ENCODE data around the gene TBC1D22A. TPM values are rescaled to one million over a fixed set of nuclear protein-coding genes. Genes with fewer than 3 reads are reported as not detected.

TBC1D22A gene
- total and polyA plus RNA-seq, 10 of the 15 experiments (the other 5 are each of a cell fraction or from before 2014, with no cell fraction given): 0.63 to 44.7 (median 27.4) TPM

- TF ChIP-seq POLR2AphosphoS5 (IDR thresholded peaks at IDR 0.05; ENCODE audit: low read length) (no peak), MXI1 (IDR thresholded peaks at IDR 0.05; ENCODE audit: low read depth, low read length) (no peak), BCL3 (IDR thresholded peaks at IDR 0.05; ENCODE audit: borderline replicate concordance, insufficient read depth, low read depth, low read length, poor library complexity, severe bottlenecking) (no peak), CHD4 (IDR thresholded peaks at IDR 0.05) (no peak), BCL11A (IDR thresholded peaks at IDR 0.05; ENCODE audit: low read depth, low read length) (no peak)
These were observed 150.9 kb downstream of the TBC1D22A start (continued) for GRCh38 chr22:46913351-46913750.

- 91% methylated on average over 10 of the region's 10 CpGs for WGBS (ENCODE audit: insufficient coverage, insufficient replicate concordance, low lambda C conversion rate, missing lambda C conversion rate)
- ATAC-seq (no peak), DNase-seq (ENCODE audit: low read depth, low spot score) (no peak), FAIRE-seq (no peak)
- no peaks in the 10 kb centered on the region; the same call in 1 of the 2 replicates for H4K20me1 ChIP-seq (ENCODE audit: control insufficient read depth, insufficient read depth)
- H3K4me2 ChIP-seq (ENCODE audit: control insufficient read depth, insufficient read depth): no peak overlapping the region
- no peaks in the 10 kb centered on the region for H3K4me1 ChIP-seq (ENCODE audit: control insufficient read depth, insufficient read depth, low read length)
- intact Hi-C loops (cut with micrococcal nuclease; ENCODE audit: unreplicated experiment): no loop called here
- H3K4me3 ChIP-seq: no peak overlapping the region
- ChIA-PET POLR2A (no interaction called here), RAD21 (ENCODE audit: unreplicated experiment) (no interaction called here), SMC1A (ENCODE audit: uncharacterized antibody, unreplicated experiment) (interaction anchor here (1.7 kb wide), 1 partner anchor 17 kb away, joined by 4 read pairs; no protein-coding TSS in a partner anchor), CTCF (no interaction called here)
- no peaks in the 10 kb centered on the region for H3K79me2 ChIP-seq (ENCODE audit: control insufficient read depth, insufficient read depth, low read length)
- H3K27ac ChIP-seq (ENCODE audit: control insufficient read depth, insufficient read depth): no peak overlapping the region
- H3K9me3 ChIP-seq (replicated peaks; ENCODE audit: control insufficient read depth, insufficient read depth, low read length): no peaks in the 10 kb centered on the region
- no TSS peak for BruUV-seq (replicated peaks)
- H3K9ac ChIP-seq (ENCODE audit: control insufficient read depth, insufficient read depth, low read length): no peak overlapping the region
- H3K36me3 ChIP-seq (ENCODE audit: control insufficient read depth in 2 of 2, insufficient read depth in 2 of 2, low read length in 1 of 2): peaks cover 19 to 34% of the 10 kb centered on the region in 2 experiments
- no peak overlapping the region for H2AFZ ChIP-seq (ENCODE audit: control insufficient read depth, low read depth, low read length)
- H3K27me3 ChIP-seq (replicated peaks in 1 of 2; ENCODE audit: control insufficient read depth in 2 of 2, insufficient read depth in 2 of 2, low read length in 1 of 2): no peaks in the 10 kb centered on the region
- in situ Hi-C loops (cut with MboI): no loop called here
- TF ChIP-seq HSF1 (IDR thresholded peaks at IDR 0.05; ENCODE audit: low read depth, low read length): no peak
- TF ChIP-seq E2F8 (IDR thresholded peaks at IDR 0.05; ENCODE audit: low read depth, partially characterized antibody): no peak
- TF ChIP-seq NFXL1 (IDR thresholded peaks at IDR 0.05; ENCODE audit: borderline replicate concordance): no peak
- no peak for TF ChIP-seq KAT2A (conservative IDR thresholded peaks at IDR 0.05; ENCODE audit: control insufficient read depth, low read depth, low read length)
- no peak for TF ChIP-seq POLR2A (IDR thresholded peaks at IDR 0.05; ENCODE audit: low read depth, low read length)
- TF ChIP-seq IKZF1 (conservative IDR thresholded peaks at IDR 0.05): no peak
- no peak for TF ChIP-seq NR2F1 (conservative IDR thresholded peaks at IDR 0.05)
- TF ChIP-seq CHD2 (IDR thresholded peaks at IDR 0.05; ENCODE audit: borderline replicate concordance, low read depth, low read length): no peak
- no peak for TF ChIP-seq RBBP5 (conservative IDR thresholded peaks at IDR 0.05)
- no peak for TF ChIP-seq IRF5 (IDR thresholded peaks at IDR 0.05; ENCODE audit: borderline replicate concordance)
- no peak for TF ChIP-seq SUZ12 (IDR thresholded peaks at IDR 0.05; ENCODE audit: unreplicated experiment)
These were observed 152.0 kb downstream of the TBC1D22A start for GRCh38 chr22:46914481-46914880.

Measured in GM12878 (cell line).